Natural killer cell treated with Interleukin-12 subunit alpha and Interleukin-12 subunit beta and Interleukin-15 and Interleukin-18, amount 100 ng/mL, for 72 hours (primary cell): ENCODE measurements around the gene CECR2. TPM values are rescaled to one million over a fixed set of nuclear protein-coding genes. Genes with fewer than 3 reads are reported as not detected.
A peak's percentile ranks its signal among the peaks of the same experiment; 100 is the strongest.

ENCODE experiments used
- ATAC-seq, 2 donors: fragments of 150-1000 bp; cut with Tn5 transposase in 1 of 2; sonication (Bioruptor Pico), chemical (Tn5 transposase) in 1 of 2; 2 replicates each; pipeline ENCODE4 v1.10.0; 2021
- DNase-seq: peaks from one replicate; pipeline ENCODE4 v3.0.0; 2022; ENCODE audit warnings: low spot score
- H3K27ac Mint-ChIP-seq, 2 donors: 1 replicate in 1 of 2; 2 replicates in 1 of 2; pipeline ENCODE4 v1.8.0; 2022; ENCODE audit warnings: mixed read lengths in 2 of 2, mild to moderate bottlenecking in 1 of 2, moderate library complexity in 1 of 2
- H3K27me3 Mint-ChIP-seq, 2 donors: 1 replicate in 1 of 2; 2 replicates in 1 of 2; pipeline ENCODE4 v1.8.0; 2022; ENCODE audit warnings: mixed read lengths in 2 of 2
- H3K36me3 Mint-ChIP-seq: one replicate; pipeline ENCODE4 v1.8.0; 2022; ENCODE audit warnings: mixed read lengths
- H3K4me1 Mint-ChIP-seq, 2 donors: 1 replicate in 1 of 2; 2 replicates in 1 of 2; pipeline ENCODE4 v1.8.0; 2022; ENCODE audit warnings: low read depth in 2 of 2, mixed read lengths in 2 of 2, mild to moderate bottlenecking in 1 of 2
- H3K4me3 Mint-ChIP-seq: one replicate; pipeline ENCODE4 v1.8.0; 2022; ENCODE audit warnings: mixed read lengths
- H3K9me3 Mint-ChIP-seq: 2 replicates; pipeline ENCODE4 v1.8.0; 2022; ENCODE audit warnings: mixed read lengths
- total RNA-seq, 2 donors: library from RNA; stranded (reverse); gene quantifications; one replicate each; pipeline ENCODE4 v1.2.3, GENCODE V29; 2022

CECR2 gene
- total RNA-seq: not detected

DNA sequence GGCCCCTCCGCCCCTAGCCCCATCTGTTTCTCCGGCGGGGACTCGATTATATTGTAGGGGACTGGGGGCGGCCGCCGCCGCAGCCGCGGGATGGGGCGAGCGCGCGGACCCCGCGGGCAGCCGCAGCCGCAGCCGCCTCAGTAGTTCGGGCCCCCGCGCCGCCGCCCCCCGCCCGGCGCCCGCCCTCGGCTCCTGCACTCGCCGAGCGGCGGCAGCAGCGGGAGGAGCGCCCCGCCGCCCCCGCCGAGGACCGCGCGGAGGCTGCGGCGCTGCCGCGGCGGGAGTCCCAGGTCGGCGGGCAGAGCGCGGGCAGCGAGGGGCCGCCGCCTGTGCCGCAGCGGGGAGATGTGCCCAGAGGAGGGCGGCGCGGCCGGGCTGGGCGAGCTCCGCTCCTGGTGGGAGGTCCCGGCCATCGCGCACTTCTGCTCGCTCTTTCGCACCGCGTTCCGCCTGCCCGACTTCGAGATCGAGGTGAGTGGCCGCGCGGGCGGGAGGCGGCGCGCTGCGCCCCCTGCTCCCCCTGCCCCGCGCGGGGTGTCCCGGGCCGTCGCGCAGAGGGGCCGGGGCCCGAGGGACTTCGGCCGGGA lies at the start of gene CECR2:
CECR2 (plus strand) TSS at position 22 of the 587 bp plus-strand sequence; CDS start at position 346, 324 bp downstream.
- DNase-seq (no peak), ATAC-seq (peak in 1 of 2 donors; percentile 57)
- Mint-ChIP-seq H3K4me1 (peaks cover 9 to 19% of the 10 kb centered on the region in 2 donors), H3K27ac (no peak within 1 kb of the TSS), H3K4me3 (peak within 1 kb of the TSS; percentile 41), H3K9me3 (no peaks in the 10 kb centered on the region), H3K36me3 (no peaks in the 10 kb centered on the region), H3K27me3 (peaks cover 42 to 59% of the 10 kb centered on the region in 2 donors)

GRCh38 chr22:17319546-17319945 lies 49.7 kb upstream of the CECR2 start:
- H3K27ac Mint-ChIP-seq: no peak overlapping the region
- H3K4me3 Mint-ChIP-seq: no peak overlapping the region
- DNase-seq (no peak), ATAC-seq (no peak)
- no peaks in the 10 kb centered on the region for H3K9me3 Mint-ChIP-seq
- H3K27me3 Mint-ChIP-seq: peaks cover 16 to 19% of the 10 kb centered on the region in 2 donors
- H3K4me1 Mint-ChIP-seq: no peaks in the 10 kb centered on the region
- H3K36me3 Mint-ChIP-seq: no peaks in the 10 kb centered on the region

- Mint-ChIP-seq H3K36me3 (no peaks in the 10 kb centered on the region), H3K4me3 (no peak overlapping the region), H3K27ac (no peak overlapping the region), H3K4me1 (no peaks in the 10 kb centered on the region), H3K27me3 (peaks cover 11 to 15% of the 10 kb centered on the region in 2 donors), H3K9me3 (no peaks in the 10 kb centered on the region)
- ATAC-seq: no peak
- no peak for DNase-seq
These were observed 46.7 kb upstream of the CECR2 start for GRCh38 chr22:17322511-17322910.

GRCh38 chr22:17331690-17332089 lies 37.6 kb upstream of the CECR2 start:
- Mint-ChIP-seq H3K27me3 (peaks cover 0 to 3% of the 10 kb centered on the region in 2 donors), H3K9me3 (no peaks in the 10 kb centered on the region), H3K4me3 (no peak overlapping the region), H3K27ac (no peak overlapping the region), H3K36me3 (no peaks in the 10 kb centered on the region), H3K4me1 (no peaks in the 10 kb centered on the region)
- ATAC-seq (no peak), DNase-seq (no peak)

DNA sequence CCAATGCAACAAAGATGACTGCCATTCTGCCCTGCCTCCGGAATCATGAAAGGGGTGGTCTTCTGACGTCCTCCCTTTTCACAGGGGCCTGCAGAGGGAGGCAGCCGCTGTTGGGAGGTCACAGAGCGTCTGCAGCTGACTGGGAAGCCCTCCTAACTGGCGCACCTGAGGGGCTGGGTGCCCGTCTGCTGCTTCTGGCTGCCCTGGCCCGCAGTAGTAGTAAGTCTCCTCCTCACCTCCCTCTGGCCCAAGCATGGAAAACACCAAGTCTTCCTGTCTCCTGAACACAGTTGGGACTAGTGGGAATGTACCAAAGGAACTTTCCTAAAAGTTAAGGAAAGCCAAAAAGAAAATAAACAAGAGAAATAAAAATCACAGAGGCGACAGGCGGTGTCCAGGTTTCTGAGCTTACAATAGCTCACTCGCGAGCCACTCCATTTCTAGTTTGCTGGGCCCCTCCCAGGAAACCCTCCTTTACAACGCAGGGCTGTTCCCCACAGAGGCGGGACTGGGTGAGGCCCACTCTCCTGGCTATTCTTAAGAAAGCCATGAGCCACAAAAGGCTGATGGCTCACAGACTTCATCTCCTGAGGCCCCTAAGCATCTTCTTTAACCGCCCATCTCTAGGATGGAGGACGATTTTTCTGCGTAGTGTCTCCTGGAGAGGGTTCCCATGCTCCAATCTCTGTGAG lies 37.0 kb upstream of the CECR2 start:
- Mint-ChIP-seq H3K4me3 (no peak overlapping the region), H3K27ac (no peak overlapping the region), H3K9me3 (no peaks in the 10 kb centered on the region), H3K36me3 (no peaks in the 10 kb centered on the region), H3K4me1 (no peaks in the 10 kb centered on the region), H3K27me3 (peaks cover 0 to 3% of the 10 kb centered on the region in 2 donors)
- DNase-seq (no peak), ATAC-seq (peak in 1 of 2 donors; percentile 37)

- Mint-ChIP-seq H3K36me3 (no peaks in the 10 kb centered on the region), H3K27ac (no peak overlapping the region), H3K27me3 (peaks cover 5 to 9% of the 10 kb centered on the region in 2 donors), H3K9me3 (no peaks in the 10 kb centered on the region), H3K4me3 (no peak overlapping the region), H3K4me1 (no peaks in the 10 kb centered on the region)
- no peak for DNase-seq
- ATAC-seq: no peak
These were observed 35.2 kb upstream of the CECR2 start for GRCh38 chr22:17334059-17334458.

DNA sequence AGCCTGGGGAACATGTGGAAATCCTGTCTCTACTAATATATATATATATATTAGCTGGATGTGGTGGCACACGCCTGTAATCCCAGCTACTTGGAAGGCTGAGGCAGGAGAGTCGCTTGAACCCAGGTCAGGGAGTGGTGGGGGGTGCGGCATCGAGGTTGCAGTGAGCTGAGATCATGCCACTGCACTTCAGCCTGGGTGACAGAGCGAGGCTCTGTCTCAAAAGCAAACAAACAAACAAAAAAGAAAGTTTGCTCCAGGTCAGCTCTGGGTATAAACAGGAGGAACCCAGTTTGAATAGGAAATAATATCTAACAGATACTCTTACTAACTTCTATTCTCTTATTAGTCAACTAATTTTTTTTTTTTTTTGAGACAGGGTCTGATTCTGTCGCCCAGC lies 34.3 kb upstream of the CECR2 start:
- H3K27me3 Mint-ChIP-seq: peaks cover 9 to 15% of the 10 kb centered on the region in 2 donors
- H3K36me3 Mint-ChIP-seq: no peaks in the 10 kb centered on the region
- no peak for ATAC-seq
- H3K4me3 Mint-ChIP-seq: no peak overlapping the region
- H3K27ac Mint-ChIP-seq: no peak overlapping the region
- no peaks in the 10 kb centered on the region for H3K9me3 Mint-ChIP-seq
- H3K4me1 Mint-ChIP-seq: no peaks in the 10 kb centered on the region
- DNase-seq: no peak

- Mint-ChIP-seq H3K27me3 (peaks cover 10 to 15% of the 10 kb centered on the region in 2 donors), H3K4me3 (no peak overlapping the region)
These were observed 33.2 kb upstream of the CECR2 start for GRCh38 chr22:17336061-17336460.

DNA sequence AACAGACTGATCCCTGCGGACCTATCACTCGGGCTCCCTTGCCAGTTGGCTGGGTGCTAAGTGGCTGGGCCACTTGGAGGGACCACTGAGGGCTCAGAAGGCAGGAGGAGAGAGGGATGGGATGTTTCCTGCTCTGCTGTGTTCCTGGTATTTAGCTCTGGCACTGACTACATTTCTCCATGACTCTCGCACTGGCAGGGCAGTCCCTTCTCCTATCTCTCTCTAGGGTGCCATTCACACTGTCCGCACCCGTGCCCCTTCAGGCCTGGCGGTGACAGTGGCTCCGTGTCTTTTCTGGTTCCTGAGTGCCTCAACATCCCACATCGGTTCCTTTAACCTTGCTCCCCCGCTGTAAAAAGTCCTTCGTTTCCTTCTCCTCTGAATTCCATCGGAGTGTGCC lies 31.6 kb upstream of the CECR2 start:
- Mint-ChIP-seq H3K9me3 (no peaks in the 10 kb centered on the region), H3K4me1 (no peaks in the 10 kb centered on the region), H3K4me3 (no peak overlapping the region), H3K27ac (no peak overlapping the region), H3K27me3 (peaks cover 15% of the 10 kb centered on the region in 2 donors), H3K36me3 (no peaks in the 10 kb centered on the region)
- DNase-seq (no peak), ATAC-seq (no peak)

More at GRCh38 chr22:17336061-17336460, 33.2 kb upstream of the CECR2 start:
- ATAC-seq: no peak
- no peaks in the 10 kb centered on the region for H3K4me1 Mint-ChIP-seq
- DNase-seq: no peak
- H3K27ac Mint-ChIP-seq: no peak overlapping the region
- H3K9me3 Mint-ChIP-seq: no peaks in the 10 kb centered on the region
- no peaks in the 10 kb centered on the region for H3K36me3 Mint-ChIP-seq

GRCh38 chr22:17339095-17339693 lies 30.1 kb upstream of the CECR2 start:
- Mint-ChIP-seq H3K4me3 (no peak overlapping the region), H3K27me3 (peaks cover 15% of the 10 kb centered on the region in 2 donors), H3K9me3 (no peaks in the 10 kb centered on the region), H3K4me1 (no peaks in the 10 kb centered on the region), H3K36me3 (no peaks in the 10 kb centered on the region), H3K27ac (no peak overlapping the region)
- DNase-seq: no peak
- no peak for ATAC-seq

GRCh38 chr22:17342361-17342760 lies 26.9 kb upstream of the CECR2 start:
- DNase-seq: no peak
- Mint-ChIP-seq H3K36me3 (no peaks in the 10 kb centered on the region), H3K4me1 (no peaks in the 10 kb centered on the region), H3K4me3 (no peak overlapping the region), H3K27ac (no peak overlapping the region), H3K27me3 (peaks cover 15% of the 10 kb centered on the region in 2 donors), H3K9me3 (no peaks in the 10 kb centered on the region)
- no peak for ATAC-seq

DNA sequence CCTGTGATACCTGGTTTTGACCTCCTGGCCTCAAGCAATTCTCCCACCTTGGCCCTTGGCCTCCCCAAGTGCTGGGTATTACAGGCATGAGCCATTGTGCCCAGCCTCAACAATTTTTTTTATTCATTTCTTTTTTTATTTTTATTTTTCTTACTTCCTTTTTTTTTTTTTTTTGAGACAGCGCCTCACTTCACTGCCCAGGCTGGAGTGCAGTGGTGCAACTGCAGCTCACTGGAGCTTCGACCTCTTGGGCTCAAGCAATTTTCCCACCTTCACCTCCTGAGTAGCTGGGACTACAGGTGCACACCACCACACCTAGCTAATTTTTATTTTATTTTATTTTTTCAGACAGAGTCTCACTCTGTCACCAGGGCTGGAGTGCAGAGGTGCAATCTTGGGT lies 25.5 kb upstream of the CECR2 start:
- Mint-ChIP-seq H3K4me1 (no peaks in the 10 kb centered on the region), H3K27me3 (peaks cover 11 to 13% of the 10 kb centered on the region in 2 donors), H3K36me3 (no peaks in the 10 kb centered on the region), H3K4me3 (no peak overlapping the region), H3K9me3 (no peaks in the 10 kb centered on the region), H3K27ac (no peak overlapping the region)
- no peak for DNase-seq
- no peak for ATAC-seq

DNA sequence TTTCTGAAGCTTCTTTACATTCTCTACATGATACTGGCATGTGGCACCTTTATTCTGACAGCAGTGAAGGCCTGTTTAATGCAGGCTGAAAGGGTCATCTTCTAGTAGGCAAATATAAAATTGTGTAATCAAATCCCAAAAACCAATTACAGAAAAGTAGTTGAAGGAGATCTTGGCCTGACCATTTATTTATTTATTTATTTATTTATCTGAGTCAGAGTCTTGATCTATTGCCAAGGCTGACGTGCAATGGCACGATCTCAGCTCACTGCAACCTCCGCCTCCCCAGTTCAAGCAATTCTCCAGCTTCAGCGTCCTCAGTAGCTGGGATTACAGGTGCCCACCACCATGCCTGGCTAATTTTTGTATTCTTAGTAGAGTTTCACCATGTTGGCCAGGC lies 22.7 kb upstream of the CECR2 start:
- no peak for DNase-seq
- Mint-ChIP-seq H3K27me3 (peaks cover 9 to 13% of the 10 kb centered on the region in 2 donors), H3K4me1 (no peaks in the 10 kb centered on the region), H3K4me3 (no peak overlapping the region), H3K9me3 (no peaks in the 10 kb centered on the region), H3K27ac (no peak overlapping the region), H3K36me3 (no peaks in the 10 kb centered on the region)
- ATAC-seq: no peak

DNA sequence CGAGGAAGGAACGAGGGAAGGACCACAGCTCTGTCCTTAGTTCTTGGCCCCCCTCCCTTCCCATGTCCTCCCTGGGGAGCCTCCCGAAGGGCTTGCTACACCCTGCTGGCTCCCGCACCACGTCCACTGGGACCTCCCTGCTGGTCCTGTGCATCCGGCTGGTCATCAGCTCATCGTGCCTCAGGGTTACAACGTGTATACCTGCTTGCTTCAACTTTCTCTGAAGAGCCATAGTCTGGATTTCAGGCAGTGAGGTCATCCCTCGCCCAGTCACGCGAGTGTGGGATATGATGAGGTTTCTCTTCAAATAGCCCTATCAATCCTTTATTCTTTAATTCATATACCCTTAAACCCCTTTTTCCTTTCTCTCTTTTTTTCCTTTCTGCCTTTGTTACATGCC lies 21.5 kb upstream of the CECR2 start:
- no peaks in the 10 kb centered on the region for H3K36me3 Mint-ChIP-seq
- no peaks in the 10 kb centered on the region for H3K9me3 Mint-ChIP-seq
- DNase-seq (no peak), ATAC-seq (peak in 1 of 2 donors; percentile 15)
- H3K4me1 Mint-ChIP-seq: no peaks in the 10 kb centered on the region
- no peak overlapping the region for H3K4me3 Mint-ChIP-seq
- H3K27me3 Mint-ChIP-seq: peaks cover 6 to 13% of the 10 kb centered on the region in 2 donors
- H3K27ac Mint-ChIP-seq: no peak overlapping the region
